Measurements from ENCODE around the gene PPFIA2.

DNA sequence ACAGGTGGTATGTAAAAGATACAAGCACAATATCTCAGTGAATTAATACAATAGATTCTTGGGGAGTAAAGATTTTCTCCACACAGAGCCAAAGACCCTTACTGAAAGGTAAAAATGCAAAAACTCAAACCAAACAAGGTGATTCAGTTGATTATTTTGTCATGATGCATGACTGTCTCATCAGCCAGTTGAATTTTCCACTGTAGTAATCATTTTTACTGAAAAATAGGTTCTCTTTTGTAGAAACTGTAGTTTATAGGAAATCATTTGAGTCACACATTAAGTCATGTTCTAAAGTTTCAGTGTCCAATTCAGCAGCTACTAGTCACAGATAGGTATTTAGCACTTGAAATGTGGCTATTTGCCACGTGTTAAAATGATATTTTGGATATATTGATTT is 53.6 kb downstream of the PPFIA2 start:
- no peak for TF ChIP-seq RAD21 (IDR thresholded peaks at IDR 0.05; ENCODE audit: low read depth)
- no peak for TF ChIP-seq EP300 (IDR thresholded peaks at IDR 0.05; ENCODE audit: borderline replicate concordance)
- no peak for TF ChIP-seq TCF12 (IDR thresholded peaks at IDR 0.05; ENCODE audit: low read depth)
- TF ChIP-seq, protein P1, sequence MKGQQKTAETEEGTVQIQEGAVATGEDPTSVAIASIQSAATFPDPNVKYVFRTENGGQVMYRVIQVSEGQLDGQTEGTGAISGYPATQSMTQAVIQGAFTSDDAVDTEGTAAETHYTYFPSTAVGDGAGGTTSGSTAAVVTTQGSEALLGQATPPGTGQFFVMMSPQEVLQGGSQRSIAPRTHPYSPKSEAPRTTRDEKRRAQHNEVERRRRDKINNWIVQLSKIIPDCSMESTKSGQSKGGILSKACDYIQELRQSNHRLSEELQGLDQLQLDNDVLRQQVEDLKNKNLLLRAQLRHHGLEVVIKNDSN (IDR thresholded peaks at IDR 0.05): no peak
- TF ChIP-seq YY1 (IDR thresholded peaks at IDR 0.05; ENCODE audit: low read depth): no peak
- TF ChIP-seq, protein P2, sequence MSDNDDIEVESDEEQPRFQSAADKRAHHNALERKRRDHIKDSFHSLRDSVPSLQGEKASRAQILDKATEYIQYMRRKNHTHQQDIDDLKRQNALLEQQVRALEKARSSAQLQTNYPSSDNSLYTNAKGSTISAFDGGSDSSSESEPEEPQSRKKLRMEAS (IDR thresholded peaks at IDR 0.05): no peak
